ENCODE measurements around the gene XIRP2.
"Not testable (repeated sequence)": the region's sequence is repeated elsewhere in the genome, so short reads cannot be mapped to it uniquely, and the experiment has no call there.

The XIRP2 gene

DNA sequence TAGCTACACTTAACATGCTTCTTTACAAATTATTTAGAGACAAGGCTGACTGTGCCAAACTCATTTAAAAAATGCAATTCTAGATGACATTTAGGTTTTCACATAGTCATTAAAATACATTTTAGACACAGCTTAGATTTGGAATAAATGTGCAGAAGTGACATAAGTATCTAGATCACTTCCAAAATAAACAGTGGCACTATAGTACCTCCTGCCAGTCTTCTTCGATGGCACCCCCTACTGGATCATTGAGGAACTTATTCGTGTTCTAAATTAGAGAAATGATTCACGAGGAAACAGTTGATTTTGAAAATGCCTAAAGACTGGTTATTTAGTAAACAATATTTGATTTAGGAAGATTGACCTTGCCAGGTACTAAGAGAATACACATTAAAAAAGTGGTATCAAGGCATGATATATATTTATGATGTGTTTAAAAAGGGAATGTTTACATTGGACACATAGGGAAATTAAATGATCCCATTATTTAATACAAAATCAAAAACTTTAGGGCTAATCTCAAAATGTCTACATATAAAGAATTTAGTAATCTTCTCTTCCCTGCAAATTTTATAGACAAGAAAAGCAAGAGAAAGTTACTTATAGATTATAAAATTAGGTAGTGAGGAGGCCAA, 323.9 kb downstream of the XIRP2 start:
- no peak for DNase-seq

DNA sequence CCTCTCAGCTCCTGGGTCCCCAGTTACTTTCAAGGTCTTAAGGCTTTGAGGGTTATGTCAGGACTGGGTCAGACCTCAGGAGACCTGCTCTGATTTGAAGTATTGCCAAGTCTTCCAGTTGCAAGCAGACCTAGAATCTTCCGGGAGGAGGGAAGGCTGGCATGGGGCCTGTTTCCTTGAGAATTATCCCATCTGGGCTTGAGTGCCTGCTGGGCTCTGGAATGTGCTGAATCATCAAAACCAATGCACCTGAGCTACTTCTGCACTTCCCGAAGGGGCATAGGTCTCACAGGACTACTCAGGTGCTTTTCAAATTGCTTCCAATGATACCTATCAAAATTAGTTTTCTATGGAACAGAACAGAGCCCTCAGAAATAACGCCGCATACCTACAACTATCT, 327.3 kb downstream of the XIRP2 start:
- DNase-seq: no peak

DNA sequence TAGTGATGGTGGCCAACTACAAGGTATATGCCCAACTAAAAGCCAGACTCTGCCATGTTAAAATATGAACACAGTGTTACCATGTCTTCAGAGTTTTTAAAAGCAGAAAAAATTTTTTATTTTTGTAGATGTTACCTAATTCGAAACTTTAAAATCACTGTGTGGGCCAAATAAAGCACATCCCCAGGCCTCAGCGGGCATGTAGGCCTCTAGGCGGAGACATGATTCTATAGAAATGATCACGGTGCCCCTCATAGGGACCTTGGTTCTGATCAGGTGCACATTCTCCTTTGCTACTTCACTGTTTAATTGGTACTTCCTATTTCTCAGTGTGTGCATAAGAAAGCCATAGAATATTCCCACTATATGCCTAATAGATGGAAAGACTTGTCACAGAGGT, 349.2 kb downstream of the XIRP2 start:
- no peak for DNase-seq

DNA sequence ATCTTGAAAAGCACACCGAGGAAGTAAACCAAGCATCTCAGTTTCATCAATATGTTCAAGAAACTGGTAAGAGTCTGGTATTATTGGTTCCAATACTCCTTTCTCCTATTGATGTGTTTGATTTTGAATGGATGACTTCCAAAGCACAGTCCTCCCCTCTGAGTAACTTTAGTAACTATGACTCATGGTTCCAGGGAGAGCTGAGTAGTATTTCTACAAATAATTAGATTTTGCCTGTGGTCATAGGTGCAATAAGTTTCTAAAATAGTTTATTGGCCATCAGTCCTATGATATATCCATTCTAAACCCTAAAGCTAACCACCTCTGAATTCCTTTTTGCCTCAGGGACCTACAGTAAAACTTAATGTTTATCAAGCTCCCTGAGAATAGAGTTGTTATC, 352.4 kb downstream of the XIRP2 start:
- no peak for DNase-seq

DNA sequence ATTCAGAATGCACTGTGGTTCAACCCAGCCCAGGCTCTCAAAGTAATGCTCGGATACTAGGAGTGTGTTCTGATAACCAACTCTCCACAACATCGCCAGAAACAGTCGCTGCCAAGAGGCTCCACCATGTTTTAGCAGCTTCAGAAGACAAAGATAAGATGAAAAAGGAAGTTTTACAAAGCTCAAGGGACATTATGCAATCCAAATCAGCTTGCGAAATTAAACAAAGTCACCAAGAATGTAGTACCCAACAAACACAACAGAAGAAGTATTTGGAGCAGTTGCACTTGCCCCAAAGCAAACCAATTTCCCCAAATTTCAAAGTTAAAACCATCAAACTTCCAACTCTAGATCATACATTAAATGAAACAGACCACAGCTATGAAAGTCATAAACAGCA, 360.9 kb downstream of the XIRP2 start:
- no peak for DNase-seq

DNA sequence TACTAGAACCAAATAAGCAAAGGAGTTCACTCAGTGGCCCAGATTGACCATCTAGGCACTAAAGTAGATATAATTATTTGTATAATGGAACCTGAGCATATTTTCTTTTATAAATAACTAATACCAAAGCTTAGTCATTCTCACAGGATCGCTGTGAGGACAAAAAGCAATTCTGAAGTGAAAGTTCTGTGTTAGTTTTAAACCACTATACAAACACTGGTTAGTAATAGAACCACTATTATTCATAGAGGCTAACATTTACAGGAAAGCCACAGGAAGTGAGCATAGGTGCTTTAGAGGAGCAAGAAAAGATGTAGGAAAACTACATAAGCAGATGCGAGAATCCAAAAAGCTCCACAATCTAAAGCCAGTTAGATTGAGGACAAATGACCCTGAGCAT, 364.7 kb downstream of the XIRP2 start:
- no peak for DNase-seq

DNA sequence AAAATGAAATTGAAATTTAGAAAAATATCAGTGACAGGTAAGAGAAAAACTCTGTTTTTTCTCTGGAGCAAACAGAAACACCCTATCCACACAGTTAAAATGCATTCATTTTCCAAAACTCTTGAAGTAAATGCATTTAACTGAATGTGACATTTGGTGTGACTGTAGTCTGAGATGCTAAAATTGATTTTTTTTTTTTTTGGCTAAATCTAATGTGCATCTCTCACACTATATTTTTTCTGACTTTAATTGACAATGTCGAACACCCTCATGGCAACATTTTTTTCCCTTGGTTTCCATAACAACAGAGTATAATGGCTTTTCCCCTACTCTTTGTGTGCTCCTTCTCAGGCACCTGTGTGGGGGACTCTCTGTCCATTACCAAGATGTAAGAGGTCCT, 366.4 kb downstream of the XIRP2 start:
- DNase-seq: no peak

DNA sequence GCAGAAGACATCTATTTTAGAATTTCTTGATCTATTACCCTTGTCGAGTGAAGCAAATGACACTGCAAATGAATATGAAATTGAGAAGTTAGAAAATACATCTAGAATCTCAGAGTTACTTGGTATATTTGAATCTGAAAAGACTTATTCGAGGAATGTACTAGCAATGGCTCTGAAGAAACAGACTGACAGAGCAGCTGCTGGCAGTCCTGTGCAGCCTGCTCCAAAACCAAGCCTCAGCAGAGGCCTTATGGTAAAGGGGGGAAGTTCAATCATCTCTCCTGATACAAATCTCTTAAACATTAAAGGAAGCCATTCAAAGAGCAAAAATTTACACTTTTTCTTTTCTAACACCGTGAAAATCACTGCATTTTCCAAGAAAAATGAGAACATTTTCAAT, 370.4 kb downstream of the XIRP2 start:
- no peak for DNase-seq

DNA sequence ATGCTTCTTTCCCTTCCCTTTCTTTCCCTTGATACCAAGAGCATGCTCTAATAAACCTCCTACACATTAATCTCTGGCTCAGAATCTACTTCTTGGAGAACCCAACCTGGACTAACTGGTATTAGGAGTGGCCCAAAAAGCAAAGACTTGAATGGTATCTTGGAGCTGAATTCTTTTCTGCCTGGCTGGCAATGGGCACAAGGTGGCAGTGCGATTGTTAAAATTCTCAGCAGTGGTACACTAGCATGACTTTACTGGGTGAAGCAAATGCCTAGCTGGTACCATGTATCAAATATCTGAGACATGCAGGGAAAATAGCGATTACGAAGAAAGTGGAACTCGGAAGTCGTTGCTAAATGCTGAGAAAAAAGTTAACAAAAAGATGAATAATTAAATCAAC, 376.1 kb downstream of the XIRP2 start:
- DNase-seq: peak; percentile 5

DNA sequence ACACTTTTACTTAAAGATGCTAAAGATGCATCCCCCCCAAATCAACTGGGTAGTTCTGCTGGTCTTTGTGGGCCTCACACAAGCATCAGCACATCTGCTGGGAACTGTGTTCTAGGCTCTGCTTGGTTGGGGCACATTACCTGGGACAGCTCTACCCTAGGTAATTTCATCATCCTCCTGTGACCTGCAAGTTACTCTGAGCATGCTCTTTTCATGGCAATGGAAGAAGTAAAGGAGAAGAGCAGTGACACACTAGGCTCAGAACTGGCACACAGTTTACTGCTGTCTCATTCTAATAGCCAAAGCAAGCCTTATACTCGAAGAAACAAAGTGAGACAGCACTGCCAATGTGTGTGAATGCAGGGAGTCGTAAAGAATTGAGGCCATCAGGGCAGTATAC, 376.7 kb downstream of the XIRP2 start:
- DNase-seq: no peak

DNA sequence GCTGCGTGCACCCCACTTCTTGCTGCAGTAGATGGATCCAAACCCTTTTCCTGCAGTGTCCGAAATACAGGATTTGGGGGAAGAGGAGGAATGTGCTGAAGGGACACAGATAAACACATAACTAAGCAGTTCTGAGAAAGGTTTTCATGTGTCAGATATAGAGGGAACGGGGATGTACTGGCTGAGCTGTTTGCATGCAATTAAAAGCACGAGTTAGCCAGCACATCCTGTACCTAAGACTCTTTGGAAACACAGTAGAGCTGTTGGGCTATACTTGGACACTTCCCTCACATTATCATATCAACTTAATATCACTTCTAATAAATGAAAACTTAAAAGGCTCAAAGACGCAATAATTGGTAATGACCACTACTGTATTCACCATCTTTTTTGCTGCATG, 377.4 kb downstream of the XIRP2 start:
- DNase-seq: no peak

DNA sequence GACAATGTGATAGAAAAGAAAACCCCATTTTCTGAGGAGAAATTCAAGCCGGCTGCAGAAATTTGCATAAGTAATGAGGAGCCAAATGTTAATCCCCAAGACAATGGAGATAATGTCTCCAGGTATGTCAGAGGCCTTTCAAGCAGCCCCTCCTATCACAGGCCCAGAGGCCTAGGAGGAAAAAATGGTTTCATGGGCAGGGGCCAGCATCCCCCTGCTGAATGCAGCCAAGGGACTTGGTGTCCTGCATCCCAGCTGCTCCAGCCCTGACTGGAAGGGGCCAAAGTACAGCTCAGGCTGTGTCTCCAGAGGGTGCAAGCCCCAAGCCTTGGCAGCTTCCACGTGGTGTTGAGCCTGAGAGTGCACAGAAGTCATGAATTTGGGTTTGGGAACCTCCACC, 380.0 kb downstream of the XIRP2 start:
- not testable (repeated sequence) for DNase-seq

DNA sequence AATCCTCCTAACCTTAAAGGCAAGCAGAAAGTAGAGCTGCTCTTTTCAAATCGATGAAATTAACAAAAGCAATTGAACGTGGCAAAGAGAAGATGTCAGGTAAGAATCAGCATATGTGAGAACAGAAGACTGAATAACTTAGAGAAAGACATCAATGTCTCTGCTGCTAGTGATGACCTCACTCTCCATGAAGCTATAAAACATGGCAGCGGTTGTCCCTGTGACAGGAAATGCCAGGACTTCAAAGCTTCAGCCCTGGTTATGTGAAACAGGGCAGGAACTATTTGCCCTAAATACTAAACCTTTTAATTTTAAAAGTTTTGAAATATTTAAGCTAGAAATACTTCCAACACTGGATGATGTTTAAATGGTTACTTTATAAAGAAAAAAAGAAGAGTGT, 383.7 kb downstream of the XIRP2 start:
- no peak for DNase-seq

DNA sequence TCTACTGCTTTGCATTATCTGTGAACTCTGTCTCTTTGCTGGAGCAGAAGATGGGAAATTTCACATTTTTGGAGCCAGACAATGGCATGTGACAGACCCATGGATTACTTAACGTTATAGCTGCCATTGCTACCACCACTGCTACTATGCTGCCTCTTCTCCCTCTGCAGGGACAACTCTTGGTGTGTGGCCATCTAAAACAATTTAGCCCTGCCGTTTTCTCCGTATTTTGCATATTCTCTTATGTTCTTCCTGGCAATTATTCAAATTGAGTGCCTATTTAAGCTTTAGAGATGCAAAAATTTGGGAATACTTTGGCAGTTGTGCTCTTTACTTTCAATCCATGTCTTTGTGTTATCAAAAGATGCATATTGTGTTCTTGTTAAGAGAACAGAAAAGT, 386.8 kb downstream of the XIRP2 start:
- DNase-seq: no peak

DNA sequence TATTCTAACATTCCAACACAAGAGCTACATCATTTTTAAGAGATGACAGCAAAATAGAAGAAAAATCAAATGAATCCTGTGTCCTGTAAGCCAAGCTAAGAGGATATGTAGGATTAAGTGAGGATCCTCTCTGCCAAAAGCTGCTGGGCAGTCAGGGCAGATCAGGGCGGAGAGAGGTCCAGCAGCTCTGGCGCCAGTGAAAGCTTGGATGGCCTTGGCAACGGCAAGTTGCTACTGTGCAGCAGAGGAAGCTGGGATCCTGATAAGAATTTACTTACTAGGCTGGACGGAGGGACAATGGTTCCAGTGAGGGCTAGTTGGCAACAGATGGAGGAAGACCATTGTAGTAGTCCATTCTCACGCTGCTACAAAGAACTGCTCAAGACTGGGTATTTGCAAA, 391.5 kb downstream of the XIRP2 start:
- DNase-seq: no peak

DNA sequence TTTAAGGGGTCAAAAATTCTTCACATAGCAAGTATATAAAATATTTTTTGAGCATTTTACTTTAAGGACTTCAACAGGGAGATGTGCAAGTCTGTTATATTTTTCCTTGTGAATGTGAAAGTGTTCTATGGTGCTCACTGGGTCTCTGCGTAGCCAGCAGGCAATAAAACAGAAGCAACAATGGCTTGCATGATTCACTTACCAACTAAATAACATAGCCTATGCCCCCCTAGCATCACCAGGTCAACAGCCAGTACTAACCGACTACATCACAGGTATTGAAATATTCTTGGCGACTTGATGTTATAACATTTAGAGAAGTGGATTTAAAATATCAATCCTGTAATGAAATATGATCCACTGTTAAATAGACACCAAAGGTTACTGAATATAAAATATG, 398.9 kb downstream of the XIRP2 start:
- DNase-seq: no peak

DNA sequence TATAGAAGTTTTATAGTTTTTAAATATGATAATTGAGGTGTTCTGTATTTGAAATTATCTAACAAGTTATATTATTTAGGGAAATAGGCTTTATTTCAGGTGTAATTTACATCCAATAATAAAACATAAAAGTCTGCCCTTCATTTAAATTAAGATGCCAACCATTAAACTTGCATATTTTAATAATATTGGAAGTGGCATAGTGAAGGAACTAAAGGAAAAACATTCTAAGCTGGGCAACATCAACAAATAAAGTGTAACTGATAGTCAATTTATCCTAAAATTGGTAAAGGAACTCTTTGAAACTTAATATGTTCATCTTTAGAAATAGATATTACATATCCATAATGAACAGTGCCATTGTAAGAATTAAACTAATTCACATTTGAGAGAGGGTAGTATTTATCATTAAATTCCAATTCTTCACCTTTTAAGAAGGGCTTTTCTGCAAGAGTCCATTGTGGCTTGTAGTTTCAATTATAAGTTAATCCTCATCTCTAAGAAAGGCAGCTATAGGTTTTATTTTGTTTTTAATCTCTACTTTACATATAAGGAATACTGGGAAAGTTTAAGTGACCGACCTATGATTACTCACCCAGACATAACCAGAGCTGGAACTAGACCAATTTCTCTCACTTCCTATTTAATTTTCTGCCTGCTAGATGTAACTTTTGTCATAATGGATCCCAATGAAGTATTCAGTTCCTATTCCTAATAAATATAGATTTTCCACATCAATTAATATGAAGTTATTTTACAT, 401.6 kb downstream of the XIRP2 start:
- no peak for DNase-seq

DNA sequence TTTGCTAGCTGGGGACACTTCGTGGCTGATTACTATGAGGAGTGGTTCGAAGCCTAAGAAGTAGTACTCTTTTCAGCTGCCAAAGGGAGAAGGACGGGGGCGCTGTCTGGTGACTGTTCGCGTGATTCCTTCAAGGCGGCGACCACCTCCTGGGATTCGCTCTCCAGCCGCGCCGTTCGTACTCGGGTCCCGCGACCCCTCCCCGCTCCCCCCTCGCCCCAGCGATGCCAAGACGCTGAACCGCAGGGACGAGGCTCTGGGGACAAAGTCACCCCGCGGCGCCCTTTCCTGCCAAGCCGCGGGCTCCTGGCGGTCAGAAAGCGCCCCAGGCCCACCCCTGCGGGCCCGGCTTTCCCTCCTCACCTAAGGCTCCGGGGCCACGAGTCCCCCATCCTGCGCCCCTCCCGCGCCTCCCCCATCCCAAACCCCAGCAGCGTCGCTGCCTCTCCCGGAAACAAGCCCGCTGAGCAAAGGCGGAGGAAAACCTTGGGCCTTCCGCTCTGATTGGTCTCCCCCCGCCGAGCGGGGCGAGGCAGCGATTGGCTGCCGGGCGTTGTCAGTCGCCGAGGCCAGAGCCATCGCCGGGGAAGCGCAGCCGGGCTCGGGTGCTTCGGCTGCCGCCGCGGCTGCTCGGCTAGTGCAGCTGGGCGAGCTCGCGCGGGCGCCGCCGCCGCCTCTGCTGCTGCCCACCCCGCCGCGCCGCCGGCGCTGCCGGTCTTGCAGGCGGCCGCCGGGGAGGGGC, 404.3 kb downstream of the XIRP2 start, which contains the start of gene B3GALT1:
TSS of gene B3GALT1 (plus strand) at position 572 of the 742 bp plus-strand sequence.
- peak; percentile 92 for DNase-seq

DNA sequence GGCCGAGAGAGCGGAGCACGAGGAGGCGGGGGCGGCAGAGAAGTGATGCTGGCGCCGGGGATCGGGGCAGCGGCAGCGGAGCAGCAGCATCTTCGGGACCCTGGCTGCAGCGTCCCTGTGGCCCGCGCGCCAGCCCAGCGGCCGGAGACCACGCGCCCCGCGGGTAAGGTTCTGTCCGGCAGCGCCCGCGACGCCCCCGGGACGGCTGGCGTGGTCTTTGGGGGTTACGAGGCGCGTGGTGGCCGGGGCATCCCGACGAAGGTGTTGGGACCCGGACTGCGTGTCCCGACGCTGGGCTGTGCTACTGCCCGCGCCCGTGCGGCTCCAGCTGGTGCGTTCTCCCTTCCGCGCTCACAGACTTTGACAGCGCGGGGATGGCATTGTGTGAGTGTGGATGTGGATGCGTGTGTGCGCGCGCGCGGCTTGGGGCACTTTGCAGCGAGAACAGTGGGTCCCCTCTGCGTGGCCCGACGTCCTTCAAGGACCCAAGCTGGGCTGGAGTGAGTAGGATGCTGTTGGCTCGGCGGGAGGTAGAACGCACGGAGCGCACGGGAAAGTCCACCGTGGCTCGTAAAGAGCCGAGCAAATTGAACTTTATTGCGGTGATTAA, 405.0 kb downstream of the XIRP2 start:
- peak; percentile 90 for DNase-seq

DNA sequence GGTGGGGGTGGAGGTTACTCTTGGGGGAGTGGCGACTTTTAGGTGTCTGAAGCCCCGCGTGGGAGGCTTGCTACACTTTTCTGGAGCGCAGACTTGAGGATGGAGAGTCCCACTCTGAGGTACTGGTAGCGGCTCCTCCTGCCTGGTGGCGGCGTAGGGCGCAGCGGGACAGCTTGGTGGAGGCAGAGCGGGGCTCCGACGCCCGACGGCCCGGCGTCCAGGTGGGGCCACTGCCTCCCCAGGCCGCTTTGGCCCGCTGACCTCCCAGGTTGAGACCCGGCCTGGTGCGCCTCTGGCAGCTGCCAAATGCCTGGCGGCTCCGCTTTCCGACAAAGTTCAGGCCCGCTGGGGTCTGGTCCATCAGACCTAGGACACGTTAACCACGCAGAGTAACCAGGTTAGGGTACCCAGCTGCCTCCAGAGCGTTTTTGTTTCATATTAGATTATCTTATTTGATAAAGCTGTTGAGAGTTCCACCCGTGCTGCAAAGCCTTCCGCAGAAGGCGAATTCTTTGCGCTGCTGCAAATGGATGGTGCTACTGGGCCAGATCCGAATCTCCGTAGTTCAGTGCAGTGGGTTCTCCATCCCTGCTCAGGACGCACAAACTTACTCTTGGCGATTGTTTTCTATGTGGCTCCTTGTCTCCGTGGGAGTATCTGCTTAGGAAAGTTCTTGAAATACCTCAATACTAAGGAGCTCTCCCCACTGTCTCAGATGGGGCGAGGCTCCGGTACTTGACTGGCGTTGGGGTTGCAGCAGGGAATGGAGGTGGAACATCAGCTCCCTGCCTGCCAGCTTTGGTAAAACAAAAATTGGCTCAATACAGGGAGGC, 405.9 kb downstream of the XIRP2 start:
- DNase-seq: peak; percentile 80

DNA sequence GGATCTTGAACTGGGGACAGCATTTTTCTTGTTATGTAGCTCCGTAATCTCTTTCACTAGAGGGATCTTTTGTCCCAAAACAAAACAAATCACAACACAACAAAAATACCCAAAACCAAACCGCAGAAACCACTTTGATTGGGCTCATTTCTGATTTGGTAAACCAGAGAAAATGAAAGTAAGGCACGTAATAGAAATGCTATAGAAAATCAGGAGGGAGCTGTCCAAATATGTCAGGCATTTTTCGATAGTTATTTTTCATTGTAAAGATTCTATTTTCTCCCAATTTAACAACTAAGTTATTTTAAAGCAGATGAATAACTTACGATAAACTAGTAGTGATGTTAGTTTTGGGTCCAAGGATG, 406.5 kb downstream of the XIRP2 start:
- DNase-seq: no peak

DNA sequence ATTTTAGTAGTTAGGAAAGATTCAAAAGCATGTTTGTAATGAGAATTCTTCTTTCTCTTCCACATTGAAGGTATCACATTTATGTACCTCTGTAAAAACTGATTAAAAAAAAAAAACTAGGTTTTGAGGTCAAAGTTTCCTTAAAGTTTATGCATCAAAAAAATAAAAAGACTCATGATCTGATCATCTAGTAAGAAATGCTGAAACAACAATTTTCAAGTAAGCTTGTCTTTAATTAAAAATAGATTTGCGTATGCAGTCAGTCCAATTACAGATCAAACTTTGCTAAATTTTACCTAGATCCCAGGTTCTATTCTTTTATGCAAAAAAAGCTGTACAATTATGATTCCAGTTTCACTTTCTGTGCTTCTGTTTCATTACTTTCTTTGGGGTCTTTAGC, 409.0 kb downstream of the XIRP2 start:
- DNase-seq: no peak

DNA sequence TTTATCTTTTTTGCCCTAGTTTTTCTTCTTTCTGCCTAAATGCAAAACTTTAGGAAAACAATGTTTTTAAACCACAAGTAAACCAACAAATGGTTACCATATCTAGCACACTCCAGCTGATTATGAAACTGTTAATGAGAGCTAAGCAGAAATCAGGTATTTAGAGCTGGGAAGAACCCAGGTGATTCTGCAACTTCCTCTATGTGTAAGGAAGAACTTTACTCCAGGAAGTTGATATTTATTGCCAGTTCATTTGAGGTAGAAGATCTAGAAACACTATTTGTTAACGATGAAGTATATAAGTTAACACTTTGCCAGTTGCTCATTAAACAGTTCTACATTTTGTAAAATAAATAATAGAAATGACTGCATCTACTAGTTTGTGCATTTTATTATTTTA, 409.7 kb downstream of the XIRP2 start:
- DNase-seq: no peak
